Activated naive CD4-positive, alpha-beta T cell treated with Interleukin-2 at 50 U/mL for 16 hours (primary cell): Measurements from ENCODE around the gene TASP1.
"Not testable (repeated sequence)": the region's sequence is repeated elsewhere in the genome, so short reads cannot be mapped to it uniquely, and the experiment has no call there.

Experiments used
- DNase-seq: peaks from one replicate; pipeline ENCODE4 v3.0.0-alpha.2; 2020

Gene TASP1, protein sequence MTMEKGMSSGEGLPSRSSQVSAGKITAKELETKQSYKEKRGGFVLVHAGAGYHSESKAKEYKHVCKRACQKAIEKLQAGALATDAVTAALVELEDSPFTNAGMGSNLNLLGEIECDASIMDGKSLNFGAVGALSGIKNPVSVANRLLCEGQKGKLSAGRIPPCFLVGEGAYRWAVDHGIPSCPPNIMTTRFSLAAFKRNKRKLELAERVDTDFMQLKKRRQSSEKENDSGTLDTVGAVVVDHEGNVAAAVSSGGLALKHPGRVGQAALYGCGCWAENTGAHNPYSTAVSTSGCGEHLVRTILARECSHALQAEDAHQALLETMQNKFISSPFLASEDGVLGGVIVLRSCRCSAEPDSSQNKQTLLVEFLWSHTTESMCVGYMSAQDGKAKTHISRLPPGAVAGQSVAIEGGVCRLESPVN

DNA sequence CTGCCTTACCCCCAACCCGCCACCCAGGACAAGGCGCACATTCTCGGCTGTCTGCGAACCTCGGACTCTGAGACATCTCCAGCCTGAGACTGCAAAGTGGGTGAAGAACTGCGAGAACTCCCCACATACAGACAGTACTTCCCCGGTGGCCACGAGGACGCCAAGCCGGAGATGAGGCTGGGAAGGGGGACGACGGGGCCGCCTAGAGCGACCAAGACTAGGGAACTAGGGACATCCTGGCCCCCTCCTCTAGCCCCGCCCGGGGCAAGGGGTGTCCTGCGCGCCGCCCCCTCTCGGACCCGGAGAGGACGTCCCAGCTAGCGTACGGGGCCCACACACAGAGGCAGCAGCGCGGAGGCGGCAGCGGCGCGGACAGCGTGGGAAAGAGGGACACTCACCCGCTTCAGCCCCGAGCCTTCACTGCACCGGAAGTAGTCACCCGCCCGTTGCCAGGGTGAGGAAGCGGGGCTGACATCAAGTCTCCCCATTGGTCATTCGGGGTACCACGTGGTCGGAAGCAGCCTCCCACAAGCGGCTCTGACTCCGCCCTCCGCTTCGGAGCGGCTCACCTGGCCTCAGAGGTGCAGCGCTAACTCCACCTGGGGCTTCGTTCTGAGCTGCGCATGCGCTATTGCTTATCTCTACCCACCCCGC, at the start of gene TASP1:
TSS of gene TASP1 (minus strand) at position 437 of the 654 bp plus-strand sequence. CDS start 8,854 bp downstream, outside the sequence.
- DNase-seq = peak; percentile 97

DNA sequence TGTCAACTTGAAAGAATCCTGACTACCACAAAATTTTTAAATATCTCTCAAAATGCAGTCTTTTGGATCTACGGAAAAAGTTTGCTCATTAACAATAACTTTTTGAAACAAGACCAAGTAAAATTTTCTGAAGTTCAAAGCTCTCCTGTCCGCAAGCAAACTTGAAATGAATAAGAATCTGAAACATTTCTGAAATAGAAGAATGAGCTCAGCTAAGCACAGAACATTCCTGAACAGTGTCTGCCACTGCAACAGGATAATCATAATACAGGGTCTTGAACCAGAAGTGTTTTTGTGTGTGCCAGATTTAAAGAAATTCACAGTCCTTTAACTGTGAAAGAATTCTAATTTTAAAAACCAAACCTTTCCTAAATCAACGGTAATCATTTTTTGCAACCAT, 49.1 kb upstream of the TASP1 start:
- DNase-seq = no peak

DNA sequence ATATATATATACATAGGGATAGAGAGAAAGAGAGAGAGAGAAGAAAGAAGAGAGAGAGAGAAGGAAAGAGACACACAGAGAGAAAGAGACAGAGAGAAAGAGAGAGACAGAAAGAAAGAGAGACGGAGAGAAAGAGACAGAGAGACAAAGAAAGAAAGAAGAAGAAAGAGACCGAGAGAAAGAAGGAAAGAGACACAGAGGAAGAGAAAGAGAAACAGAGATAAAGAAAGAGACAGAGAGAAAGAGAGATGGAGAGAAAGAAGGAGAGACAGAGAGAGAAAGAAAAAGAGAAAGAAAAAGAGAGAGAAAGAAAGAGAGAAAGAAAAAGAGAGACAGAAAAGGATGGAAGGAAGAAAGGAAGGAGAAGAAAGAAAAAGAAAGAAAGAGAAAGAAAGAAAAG, 46.9 kb upstream of the TASP1 start:
- no peak for DNase-seq

DNA sequence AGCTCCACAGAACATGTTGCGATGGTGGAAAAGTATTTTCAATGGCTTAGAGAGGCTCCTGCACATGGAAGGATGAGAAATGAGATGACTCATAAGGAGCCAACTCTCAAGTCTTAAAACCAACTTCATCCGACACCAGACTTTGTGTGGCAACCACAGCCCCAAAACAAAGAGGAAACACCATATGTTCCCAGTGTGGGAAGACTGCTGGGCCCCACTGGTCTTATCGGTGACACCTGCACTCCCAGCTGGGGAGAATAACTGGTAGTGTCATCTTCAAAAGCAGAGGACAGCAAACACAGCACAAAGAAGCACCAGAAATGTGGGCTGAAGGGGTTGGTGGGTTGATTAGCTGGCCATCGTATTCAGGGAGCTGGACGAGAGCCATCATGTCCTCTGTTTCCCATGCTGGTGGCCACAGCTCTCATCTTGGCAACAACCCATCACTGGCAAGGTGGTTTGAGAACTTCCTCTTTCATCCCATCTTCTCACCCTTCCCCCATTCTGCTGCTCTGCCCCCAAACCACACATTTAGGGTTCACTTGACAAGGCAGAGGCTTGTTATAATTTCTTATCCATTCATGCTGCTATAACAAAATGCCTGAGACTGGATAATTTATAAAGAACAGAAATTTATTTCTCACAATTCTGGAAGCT, 46.0 kb upstream of the TASP1 start:
- no peak for DNase-seq

DNA sequence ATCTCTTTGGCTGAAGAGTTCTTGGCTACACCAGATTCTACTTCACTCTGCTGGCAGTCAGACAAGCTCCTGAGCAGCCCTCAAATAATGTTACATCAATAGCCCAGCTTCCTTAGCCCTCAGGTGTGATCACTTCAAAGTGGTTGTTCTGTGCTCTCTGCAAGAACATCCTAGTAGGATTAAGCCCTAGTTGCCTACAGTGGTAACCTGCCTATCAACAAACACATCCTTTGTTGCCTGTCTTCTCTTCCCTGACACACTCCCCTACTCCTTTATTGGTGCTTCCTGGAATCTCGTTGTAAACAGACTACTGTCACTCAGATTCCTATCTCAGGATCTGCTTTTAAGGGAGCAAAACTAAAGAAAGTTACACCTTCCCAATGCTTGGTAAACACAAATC, 45.1 kb upstream of the TASP1 start:
- DNase-seq = no peak

DNA sequence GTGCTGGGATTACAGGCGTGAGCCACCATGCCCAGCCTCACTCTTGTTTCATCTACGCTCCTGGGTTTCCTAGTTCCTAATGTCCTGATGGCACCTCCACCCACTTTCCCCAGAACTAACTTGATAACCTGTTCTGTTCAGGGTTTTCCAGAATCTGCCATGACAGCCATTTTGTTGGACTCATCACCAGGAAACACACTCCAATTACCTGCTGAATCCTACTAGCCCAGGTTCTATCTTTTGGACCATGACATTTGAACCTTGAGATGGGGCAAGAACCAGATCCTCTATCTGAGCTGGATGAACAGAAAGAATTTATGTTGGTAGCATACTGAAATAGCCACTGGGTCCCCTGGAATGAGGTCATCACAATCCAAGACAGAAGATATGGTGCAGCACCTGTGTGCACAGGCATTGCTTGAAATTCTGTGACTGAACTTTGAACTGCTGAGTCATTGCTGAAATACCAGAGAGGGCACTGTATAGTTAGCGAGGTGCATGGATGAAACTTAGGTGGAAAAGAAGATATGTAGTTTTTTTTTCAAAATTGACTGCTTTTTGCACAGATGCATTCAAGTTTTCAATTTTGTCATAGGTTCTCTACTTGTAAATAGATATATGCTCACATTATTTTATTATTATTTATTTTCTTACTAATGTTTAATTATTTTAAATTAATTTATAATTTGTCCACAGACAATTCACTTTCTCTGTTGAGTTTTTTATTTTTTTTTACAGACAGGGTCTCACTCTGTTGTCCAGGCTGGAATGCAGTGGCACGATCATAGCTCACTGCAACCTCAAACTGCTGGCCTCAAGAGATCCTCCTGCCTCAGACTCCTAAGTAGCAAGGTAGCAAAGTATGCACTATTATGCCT, 42.8 kb upstream of the TASP1 start:
- no peak for DNase-seq

DNA sequence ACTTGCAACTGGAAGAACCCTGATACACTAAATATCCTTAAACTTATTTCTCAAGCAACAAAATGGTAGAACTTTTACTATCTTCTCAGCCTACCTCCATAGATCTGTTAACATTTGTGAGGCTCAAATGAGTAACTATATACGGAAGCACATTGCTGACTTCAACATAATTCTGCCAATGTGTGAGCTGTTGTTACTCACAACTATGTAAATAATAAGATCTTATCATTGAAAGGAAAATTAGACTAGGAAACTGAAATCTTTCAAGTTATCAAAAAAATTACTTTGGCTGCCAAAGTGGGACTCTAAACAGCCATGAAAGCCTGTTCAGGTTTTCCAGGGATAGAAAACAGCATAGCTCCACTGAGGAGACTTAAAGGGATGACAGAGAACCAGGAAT, 40.2 kb upstream of the TASP1 start:
- DNase-seq = no peak

DNA sequence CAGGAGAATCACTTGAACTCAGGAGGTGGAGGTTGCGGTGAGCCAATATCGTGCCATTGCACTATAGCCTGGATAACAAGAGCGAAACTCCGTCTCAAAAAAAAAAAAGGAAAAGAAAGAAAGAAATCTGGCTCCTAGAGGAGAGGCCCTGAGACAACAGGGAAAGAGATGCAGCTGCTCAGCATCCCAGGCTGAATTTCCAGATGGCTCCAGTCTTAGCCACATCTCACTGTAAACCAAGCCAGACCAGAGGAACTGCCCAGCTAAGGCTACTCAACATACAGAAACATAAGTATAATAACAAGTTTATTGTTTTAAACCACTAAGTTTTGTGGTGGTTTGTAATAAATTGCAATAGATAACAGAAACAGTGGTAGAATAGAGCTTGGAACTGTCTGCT, 38.5 kb upstream of the TASP1 start:
- no peak for DNase-seq

DNA sequence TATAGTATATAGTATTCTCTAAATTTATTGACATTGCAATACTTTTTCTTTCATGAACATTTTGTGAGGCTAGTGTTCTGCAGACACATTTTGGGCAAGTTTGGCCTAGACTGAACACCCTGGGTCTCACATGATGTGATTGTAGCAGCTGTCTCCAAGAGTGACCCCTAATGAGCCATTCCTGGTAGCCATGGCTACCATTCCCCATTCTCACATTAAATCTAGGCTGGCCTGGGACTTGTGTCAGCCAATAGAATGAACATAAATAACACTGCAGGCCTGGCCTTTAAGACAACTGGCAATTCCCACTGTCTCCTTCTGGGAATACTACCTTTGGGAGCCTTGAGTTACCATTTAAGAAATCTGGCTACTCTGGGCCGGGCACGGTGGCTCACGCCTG, 38.0 kb upstream of the TASP1 start:
- DNase-seq = no peak

DNA sequence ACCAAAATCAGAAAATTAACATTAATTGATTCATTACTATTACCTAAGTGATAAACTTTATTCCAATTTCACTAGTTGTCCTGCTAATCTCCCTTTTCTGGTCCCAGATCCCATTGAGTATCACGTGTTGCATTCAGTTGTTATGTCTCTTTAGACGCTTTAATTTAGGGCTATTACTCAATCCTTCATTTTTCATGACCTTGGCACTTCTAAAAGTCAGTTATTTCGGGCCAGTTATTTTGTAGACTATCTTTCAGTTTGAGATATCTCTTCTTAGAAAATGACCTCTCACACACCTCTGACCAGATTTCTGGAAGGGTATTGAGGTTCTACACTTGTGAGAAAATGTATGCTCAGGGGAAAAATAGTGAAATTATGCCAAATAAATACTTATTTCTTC, 34.0 kb upstream of the TASP1 start:
- no peak for DNase-seq

DNA sequence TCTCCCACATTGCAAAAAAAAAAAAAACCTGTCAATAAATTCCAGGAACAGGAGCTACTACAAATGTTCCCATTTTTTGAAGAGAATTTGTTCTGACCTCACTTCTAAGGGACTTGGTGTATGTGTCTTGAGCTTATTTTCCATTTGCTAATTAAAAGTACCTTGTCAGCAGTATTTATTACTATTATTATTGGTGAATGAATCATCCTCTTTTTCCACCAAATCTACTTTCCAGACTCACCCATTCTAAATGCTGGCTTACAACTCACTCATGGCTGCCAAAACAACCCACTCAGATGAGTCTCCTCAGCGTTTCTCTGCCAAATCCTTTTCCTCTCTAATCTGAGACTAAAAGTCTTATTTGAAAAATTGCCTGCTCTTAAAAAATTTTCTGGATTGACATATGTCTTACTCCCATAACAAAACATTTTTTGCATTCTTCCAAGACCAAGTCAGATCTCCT, 33.2 kb upstream of the TASP1 start:
- no peak for DNase-seq

DNA sequence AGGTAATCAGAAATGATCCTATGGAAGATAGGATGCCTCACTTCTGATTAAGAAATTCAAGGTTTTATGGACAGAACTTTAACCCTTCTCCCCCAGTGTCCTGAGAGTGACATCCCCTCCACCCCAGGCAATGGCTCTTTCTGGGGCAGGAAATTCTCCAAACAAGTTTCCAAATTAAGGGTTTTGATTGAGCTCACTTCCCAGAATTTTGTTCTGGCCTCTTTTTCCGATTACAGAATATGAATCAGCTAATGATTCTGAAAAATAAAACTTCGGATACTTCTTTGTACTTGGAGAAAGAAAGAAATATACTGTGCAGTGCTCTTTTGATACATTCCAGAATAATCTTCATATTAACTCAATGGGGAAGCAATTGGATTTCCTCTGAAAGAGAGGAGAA, 32.8 kb upstream of the TASP1 start:
- no peak for DNase-seq

DNA sequence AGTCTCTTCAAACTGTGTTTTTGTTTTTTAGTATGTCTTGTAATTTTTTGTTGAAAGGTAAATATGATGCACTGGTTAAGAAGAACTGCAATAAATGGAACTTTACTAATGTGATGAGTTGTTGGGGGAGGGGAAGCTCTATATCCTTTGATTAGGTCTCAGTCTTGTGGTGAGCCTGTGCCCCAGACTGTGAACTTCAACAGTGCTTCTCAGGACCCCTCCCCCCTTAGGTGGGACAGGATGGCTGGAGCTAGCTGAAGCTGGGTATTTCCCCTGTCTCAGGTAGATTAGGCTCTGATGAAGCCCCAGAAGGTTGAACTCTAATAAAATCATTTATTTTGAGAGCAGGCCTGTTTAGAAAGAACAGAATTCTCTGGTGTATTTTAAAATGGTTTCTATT, 31.4 kb upstream of the TASP1 start:
- no peak for DNase-seq

DNA sequence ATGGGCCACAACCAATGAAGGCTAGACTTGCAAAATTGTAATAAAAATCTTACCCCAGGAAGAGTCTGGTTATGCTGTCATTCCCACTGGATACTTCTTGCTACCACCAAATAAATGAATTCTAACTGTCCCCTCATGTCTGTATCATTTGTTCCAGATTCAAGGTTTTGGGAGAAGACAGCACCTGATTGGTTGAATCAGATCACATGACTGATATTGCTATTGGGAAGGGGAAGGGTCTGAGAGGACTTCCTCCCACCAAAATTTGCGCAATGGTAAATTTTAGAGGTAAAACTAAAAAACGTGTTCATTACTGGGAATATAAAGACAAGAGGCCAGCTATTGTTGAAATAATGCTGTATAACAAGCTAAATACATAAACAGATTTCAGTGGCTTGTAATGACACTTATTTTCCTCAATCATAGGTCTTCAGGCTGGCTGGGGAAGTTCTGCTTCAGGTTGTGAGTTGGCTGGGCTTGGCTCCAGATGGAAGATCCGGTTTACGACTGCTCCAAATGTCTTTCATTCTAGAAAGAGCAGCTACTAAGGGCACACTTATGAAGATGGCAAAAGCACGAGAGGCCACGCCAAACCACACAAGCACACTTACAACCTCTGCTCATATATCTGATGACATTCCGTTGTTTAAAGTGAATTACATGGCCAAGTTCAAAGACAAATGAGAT, 27.1 kb upstream of the TASP1 start:
- no peak for DNase-seq

DNA sequence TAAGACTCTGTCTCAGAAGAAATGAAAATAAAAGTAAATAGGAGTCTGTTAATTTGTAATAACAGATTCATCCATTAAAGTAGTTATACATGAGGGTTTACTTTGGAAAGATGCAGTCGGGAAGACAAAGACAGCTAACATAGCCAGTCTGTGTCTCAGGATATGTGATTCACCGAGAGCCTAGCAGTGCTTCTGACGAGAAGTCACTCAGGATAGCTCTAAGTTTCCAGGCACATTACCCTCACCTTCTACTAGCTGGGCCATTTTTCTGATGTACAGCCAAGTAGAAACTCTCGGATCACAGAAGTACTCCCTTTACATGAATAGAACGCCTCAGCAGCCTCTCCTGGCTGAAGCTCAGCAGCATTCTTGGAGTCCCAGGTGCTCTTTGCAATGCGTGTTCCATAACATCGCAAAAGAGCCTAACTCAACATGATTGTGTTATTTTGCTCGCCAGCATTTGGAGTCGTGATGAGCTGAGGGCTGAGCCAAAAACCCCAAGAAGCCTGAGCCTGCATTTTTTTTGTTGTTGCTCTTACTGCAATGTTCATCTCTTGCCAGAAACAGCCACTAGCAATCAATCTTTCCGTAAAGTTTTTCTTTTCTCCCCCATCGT, 22.4 kb upstream of the TASP1 start:
- DNase-seq = no peak

DNA sequence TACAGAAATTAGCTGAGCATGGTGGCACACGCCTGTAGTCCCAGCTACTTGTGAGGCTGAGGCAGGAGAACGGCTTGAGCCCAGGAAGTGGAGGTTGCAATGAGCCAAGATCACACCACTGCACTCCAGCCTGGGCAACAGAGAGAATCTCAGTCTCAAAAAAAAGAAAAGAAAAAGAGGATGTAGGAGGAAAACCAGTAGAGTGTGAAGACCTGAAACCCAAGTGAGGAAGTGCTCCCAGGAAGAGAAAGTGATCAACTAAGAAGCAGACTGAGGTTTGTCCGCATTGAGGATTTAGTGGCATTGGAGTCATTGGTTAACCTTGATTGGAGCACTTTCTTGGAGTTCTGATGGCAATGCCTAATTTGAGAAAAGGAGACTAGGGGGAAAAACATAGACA, 20.6 kb upstream of the TASP1 start:
- no peak for DNase-seq

DNA sequence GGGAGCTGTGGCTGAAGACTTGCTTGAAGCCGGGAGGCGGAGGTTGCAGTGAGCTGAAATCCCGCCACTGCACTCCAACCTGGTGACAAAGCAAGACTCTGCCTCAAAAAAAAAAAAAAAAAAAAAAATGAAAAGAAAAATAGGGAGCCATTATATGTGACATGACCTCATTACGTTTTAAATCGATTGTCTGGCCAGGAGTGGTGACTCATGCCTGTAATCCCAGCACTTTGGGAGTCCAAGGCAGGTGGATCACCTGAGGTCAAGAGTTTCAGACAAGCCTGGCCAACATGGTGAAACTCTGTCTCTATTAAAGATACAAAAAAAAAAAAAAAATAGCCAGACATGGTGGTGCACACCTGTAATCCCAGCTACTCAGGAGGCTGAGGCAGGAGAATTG, 19.3 kb upstream of the TASP1 start:
- DNase-seq = not testable (repeated sequence)

DNA sequence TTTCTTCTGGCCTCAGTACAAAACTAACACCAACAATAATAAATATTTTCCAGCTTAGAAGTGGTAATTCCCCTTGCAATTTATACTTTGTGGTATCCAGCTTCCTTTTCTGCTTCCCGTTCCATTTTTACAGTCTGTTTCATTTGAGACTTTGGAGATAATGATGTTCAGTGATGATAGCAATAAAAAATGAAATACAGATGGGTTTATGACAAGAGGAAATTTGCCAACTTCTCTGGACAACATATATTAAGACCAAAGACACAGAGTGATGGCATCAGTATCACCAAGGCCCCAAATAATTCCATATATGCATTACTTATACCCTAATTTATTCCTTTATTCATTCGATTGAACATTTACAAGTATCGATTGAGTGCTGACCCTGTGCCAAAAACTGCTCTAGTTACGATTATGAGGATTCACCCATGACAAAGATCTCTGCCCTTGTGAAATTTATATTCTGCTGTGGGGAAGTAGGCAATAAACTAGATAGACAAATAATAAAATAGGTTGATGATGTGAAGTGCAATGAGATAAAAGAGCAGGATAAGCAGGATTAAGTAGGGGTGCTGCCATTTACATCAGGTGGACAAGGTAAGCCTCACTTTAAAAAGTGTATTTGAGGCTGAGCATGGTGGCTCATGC, 18.1 kb upstream of the TASP1 start:
- no peak for DNase-seq

DNA sequence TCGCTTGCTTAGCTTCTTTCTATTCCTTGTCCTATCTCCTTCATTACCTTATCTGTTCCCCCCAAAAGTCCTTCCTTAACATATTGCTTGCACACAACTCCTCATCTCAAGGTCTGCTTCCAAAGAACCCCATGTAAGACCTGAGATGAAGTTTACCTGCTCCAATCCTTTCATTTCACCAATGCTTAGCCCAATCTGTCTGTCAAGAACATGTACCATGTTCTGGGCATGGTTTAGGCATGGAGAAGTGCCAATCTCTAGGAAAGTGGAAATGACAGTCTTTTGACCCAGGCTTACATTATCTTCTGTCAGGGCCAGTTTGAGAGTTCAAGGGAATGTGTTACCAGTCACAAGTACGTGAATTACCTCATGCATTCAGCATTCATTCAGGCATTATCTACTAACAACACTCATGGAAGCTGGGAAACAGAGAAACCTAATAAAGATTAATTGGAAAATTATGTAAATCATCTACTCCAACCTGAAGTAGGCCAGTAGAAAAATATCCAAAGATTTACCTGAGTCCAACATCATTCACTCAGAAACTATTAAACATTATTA, 15.8 kb upstream of the TASP1 start:
- DNase-seq = no peak

DNA sequence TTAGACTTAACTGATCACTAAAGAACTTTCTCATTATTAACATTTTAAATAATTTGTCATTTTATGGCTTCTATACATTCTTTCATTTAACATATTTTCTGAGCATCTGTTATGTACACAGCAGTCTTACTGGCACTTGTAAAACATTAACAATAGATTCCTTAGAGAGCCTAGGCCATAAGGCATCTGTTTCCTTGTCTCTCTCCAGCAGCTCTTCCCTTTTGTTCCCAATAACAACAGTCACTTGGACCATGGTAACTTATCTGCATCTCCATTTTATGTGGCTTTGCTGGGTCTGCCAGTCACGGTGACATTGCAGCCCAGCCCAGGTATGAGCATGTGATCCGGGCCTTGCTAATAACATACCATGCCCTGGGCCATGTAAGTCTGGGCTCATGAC, 11.7 kb upstream of the TASP1 start:
- DNase-seq = no peak
